ENCODE data around the gene STAM.

The STAM gene

GRCh38 chr10:17671307-17671706 is 27.4 kb downstream of the STAM start:
- FAIRE-seq = no peak

DNA sequence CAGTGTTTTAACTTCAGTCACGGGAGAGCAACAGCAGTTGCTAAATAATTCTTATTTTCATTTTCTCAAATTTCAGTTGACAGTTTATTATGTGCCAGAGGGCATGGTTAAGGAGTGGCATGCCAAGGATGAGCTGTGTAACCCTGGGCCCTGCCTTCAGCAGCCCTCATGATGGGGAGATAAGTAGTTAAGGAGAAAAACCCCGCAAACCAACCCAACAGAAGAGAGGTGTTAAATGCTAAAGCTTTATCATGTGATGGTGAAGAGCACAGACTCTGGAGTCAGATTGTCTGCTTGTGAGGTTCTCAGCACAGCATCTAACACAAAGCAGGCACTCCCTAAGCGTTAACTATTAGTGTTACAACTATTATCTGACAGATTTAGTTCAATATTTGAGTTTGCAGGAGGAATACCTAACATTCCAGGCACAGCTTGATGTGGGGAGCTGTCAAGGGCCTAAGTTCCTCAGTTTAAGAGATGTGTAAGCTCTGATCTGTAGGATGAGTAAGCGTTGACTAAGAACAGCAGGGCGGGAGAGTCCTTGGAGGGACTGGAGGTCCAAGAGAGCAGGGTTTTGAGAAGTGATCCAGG is 29.6 kb downstream of the STAM start:
- DNase-seq (ENCODE audit: insufficient read length, low spot score) = no peak
- FAIRE-seq = no peak

More at GRCh38 chr10:17671307-17671706, 27.4 kb downstream of the STAM start:
- no peak for DNase-seq (ENCODE audit: insufficient read length, low spot score)

DNA sequence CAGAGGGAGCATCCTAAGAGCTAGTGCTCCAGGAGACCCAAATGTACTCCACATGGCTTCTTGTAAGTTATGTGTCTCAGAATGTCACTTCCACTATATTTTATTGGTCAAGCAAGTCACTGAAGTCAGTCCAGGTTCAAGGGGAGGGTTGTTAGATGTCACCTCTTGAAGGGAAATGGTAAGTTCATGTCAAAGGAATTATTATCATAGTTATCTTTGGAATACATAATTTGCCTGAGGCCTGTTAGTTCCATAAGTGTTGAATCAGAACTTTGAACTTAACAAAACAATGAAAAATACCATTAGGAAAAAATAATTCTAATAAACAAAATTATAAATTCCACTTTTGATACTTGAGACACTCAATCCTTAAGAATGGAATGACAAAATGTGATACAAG is 30.6 kb downstream of the STAM start:
- DNase-seq (ENCODE audit: insufficient read length, low spot score) (no peak), FAIRE-seq (no peak)

DNA sequence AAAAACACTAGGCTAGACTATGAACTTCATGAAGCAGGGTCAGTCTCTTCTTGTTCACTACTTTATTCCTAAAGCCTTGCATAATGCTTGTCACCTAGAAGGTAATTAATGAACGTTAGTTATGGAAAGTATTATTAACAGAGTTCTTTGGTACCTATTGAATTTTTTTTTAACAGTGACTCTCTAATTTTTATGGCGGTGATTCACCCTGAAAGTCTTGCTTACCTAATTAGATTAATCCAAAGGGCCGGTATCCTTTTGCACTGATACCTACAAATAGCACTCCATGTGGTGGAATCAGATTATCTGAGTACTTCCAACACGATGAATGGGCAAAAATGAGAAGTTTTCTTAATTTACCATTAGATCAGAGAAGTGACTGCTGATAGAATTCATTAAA is 31.7 kb downstream of the STAM start:
- no peak for FAIRE-seq
- DNase-seq (ENCODE audit: insufficient read length, low spot score) = no peak

DNA sequence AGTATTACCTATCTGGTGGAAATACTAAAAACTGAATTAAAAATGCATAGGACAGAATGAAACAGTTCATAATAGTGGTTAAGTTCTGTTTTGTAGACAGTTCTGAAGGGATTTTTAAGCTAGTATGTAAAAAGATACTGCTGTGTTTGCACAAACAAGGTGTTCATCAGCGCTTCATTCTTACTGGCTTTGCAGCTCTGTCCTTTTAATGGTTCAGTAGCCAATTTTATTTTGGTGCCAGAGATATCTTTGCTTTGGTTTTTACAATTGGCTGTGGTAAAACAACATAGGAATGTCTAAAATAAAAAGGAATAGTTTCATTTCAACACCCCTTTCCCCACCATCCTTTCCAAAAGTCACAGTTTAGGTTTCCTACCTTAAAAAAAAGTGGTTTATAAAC is 33.0 kb downstream of the STAM start:
- DNase-seq (ENCODE audit: insufficient read length, low spot score) (no peak), FAIRE-seq (no peak)

DNA sequence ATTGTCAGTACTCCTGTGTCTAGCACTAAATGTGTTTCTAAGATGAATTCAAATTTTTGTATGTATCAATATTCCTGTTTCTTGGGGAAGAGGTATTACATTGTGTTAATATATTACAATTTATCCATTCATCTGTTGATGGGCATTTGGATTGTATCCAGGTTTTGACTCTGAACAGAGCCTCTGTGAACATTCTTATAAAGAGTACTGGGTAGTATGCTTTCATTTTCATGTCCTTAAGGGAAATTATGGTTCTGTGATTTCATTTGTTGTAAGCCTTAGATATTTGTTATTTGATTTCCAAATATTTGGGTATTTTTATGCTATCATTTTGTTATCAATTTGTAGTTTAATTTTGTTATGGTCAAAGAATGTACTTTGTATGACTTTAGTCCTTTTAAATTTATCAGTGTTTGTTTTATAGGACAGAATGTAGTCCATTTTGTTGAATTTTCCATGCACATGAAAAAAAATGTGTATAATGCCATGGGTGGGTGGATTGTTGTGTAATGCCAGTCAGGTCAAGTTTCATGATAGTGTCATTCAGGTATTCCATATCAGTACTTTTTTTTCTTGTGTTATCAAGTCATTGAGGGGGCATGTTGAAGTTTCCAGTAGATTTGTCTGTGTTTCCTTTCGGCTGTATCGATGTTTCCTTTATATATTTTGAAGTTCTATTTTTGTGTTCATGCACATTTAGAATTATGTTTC is 38.4 kb downstream of the STAM start:
- peak; percentile 86 for FAIRE-seq
- DNase-seq (ENCODE audit: insufficient read length, low spot score) = no peak

GRCh38 chr10:17683541-17683940 is 39.6 kb downstream of the STAM start:
- FAIRE-seq (no peak), DNase-seq (ENCODE audit: insufficient read length, low spot score) (no peak)

- peak; percentile 45 for FAIRE-seq
- no peak for DNase-seq (ENCODE audit: insufficient read length, low spot score)
Measured at GRCh38 chr10:17684537-17684936, 40.6 kb downstream of the STAM start.

DNA sequence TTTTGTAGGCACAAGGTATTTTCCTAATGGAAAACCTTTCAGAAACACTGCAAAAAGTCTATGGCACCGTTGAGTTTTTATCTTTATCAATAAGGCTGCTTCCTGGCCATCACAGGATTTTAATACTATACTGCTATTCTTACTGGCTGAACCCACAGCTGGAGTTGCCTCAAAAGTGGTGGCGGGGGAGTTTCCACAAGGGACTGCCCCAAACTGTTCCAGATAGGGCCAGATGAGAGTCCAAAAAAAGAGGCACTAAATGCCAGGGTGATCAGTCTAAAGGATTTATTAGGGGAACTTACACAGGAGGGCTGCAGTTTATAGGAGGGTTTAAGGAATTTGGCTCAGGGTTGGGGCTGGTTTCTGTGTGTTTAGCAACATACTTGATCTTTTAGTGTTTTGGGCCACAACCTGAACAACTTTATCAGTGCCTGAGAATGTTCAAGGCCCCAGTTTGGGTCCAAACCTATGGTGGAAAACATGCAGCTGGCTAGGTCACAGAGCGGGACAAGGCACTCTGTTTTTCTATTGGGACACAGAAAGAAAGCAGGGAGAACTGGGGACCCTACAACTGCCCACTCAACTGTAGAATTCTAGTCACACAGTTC is 41.4 kb downstream of the STAM start:
- FAIRE-seq = peak; percentile 66
- no peak for DNase-seq (ENCODE audit: insufficient read length, low spot score)

GRCh38 chr10:17687117-17687831 is 43.3 kb downstream of the STAM start:
- no peak for DNase-seq (ENCODE audit: insufficient read length, low spot score)
- FAIRE-seq = no peak

GRCh38 chr10:17689137-17689536 is 45.2 kb downstream of the STAM start:
- no peak for FAIRE-seq
- no peak for DNase-seq (ENCODE audit: insufficient read length, low spot score)

- DNase-seq (ENCODE audit: insufficient read length, low spot score) (no peak), FAIRE-seq (peak; percentile 8)
Measured at GRCh38 chr10:17693009-17693408, 49.1 kb downstream of the STAM start.

- DNase-seq (ENCODE audit: insufficient read length, low spot score) (no peak), FAIRE-seq (no peak)
Measured at GRCh38 chr10:17698696-17699095, 54.7 kb downstream of the STAM start.

DNA sequence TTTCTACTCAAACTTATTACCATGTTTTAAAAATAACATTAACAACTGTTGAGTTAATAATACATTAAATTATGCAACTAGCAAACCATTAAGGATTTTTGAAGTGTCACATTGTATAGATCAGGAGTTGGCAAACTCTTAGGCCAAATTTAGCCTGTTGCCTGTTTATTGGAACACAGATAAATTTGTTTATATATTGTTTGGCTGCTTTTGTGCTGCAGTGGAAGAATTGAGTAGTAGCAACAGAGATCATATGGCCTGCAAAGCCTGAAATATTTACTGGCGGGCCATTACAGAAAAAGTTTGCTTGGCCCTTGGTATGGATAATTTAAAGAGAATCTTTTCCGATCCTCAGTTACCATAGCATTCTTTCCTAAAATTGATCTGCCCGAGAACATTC is 57.4 kb downstream of the STAM start:
- DNase-seq (ENCODE audit: insufficient read length, low spot score) = no peak
- FAIRE-seq = no peak

DNA sequence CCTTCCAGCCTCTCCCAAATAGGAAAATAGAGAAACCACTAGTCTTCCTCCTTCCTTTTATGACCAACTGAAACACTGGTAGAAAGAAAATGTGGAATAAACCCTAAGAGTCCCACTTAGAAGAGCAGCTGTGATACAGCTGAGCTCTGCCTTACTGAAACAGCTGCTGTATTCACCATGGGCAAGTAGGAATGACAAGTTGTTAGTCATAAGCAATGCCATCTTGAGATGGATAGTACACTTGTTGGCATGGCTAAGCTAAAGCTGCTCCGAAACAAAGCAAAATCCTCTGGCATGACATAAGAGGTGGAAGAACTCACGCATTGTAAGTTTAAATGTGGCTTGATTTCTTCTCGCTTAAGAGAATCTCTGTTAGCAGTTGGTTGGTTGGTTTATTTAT is 59.8 kb downstream of the STAM start:
- DNase-seq (ENCODE audit: insufficient read length, low spot score) (no peak), FAIRE-seq (no peak)

- FAIRE-seq = no peak
- DNase-seq (ENCODE audit: insufficient read length, low spot score) = no peak
Measured at GRCh38 chr10:17708821-17709220, 64.9 kb downstream of the STAM start.

DNA sequence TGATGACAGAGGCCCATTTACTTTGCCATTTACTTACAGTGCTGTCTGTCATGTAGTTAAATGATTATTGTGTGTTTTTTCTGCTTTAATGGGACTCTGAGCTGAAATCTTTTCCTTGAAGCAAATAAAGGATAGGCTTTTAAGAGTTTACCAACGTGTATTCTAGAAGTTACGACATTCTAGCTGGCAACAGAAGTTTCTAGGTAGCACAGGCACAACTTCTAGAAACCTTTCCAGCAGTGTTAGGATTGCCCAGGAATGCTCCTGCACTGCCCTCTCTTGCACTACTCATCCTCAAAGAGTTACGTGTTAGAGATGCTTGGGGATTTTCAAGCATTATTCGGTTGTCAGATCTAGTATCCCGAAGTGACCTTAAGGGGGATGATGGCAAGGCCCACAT is 65.5 kb downstream of the STAM start:
- FAIRE-seq = no peak
- DNase-seq (ENCODE audit: insufficient read length, low spot score) = no peak

DNA sequence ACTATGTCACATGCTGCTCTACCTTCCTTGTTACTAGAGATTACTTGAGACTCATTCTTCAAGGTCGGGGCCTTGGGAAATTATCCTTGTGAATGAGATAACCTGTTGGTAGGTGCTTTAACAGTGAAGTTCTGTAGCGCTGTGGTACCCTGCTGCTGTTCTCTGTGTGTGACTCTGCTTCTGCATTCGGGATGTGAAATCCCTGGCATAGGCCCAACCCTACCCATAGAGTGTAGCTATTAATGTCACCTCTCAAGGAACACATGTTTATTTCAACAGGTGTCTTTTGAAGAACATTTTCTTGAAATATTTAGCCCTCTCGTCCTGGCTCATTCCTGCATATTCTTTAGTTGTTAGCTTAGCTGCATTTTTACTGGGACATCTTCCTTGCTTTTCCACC is 66.2 kb downstream of the STAM start:
- FAIRE-seq = no peak
- DNase-seq (ENCODE audit: insufficient read length, low spot score) = no peak

DNA sequence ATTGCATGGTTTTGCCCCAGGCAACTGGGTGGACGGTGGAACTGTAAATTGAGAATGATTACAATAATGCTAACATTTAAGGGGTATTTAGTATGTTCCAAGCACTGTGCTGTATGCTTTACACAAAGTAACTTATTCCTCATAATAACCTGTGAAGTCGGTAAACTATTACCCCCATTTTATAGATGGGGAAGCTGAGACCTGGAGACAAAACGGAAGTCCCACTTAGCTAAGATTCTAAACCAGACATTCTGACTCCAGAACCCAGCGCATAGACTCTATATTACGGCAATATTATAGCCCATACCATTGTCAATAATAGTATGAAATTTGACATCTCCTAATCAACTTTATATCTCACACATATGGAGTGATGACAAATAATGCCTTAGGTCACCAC is 68.1 kb downstream of the STAM start:
- DNase-seq (ENCODE audit: insufficient read length, low spot score) (no peak), FAIRE-seq (no peak)

DNA sequence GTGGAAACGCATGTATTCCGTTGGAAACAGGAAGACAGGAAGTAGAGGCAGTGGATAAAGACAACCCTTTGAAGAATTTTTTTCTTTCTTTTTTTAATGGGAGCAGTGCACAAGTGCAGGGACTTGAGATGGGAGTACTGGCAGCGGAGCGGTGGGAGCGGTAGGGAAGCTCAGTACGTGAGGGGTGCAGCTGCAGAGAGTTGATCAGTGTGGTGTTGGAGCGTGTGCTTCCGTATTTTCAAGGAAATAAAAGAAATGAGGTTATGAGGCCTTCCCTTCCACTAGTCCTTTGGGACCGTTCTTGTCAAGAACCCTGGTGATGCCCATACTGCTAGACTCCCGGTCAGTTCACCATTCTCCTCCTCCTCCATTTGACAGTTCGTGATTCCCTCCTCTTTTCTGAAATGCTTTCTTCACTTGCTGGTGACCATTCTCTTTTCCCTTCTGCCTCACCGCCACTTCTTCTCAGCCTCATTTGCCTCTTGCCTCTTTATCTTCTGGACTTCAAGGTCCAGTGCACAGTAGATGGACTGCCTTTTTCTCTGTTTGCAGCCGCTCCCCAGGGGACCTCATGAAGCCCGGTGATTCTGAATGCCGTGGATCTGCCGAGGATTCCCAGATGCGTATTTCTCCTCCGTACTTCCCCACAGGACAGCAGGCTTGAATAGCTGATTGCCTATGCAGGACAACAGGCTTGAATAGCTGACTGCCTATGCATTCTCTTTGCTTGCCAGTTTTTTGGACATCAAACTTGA is 68.9 kb downstream of the STAM start:
- FAIRE-seq (no peak), DNase-seq (ENCODE audit: insufficient read length, low spot score) (no peak)

- no peak for FAIRE-seq
- no peak for DNase-seq (ENCODE audit: insufficient read length, low spot score)
Measured at GRCh38 chr10:17713758-17714157, 69.8 kb downstream of the STAM start.
